Stimulated activated CD4-positive, alpha-beta T cell treated with anti-CD3 and anti-CD28 coated beads, Interleukin-2, amount 100 ng/mL, for 4 hours (primary cell): ENCODE measurements around the gene FKBP14.

Experiments
- DNase-seq: peaks from one replicate; pipeline ENCODE4 v3.0.0-alpha.2; 2020; ENCODE audit warnings: low read depth

The FKBP14 gene

GRCh38 chr7:30034501-30034900 is 8.0 kb upstream of the FKBP14 start:
- no peak for DNase-seq

DNA sequence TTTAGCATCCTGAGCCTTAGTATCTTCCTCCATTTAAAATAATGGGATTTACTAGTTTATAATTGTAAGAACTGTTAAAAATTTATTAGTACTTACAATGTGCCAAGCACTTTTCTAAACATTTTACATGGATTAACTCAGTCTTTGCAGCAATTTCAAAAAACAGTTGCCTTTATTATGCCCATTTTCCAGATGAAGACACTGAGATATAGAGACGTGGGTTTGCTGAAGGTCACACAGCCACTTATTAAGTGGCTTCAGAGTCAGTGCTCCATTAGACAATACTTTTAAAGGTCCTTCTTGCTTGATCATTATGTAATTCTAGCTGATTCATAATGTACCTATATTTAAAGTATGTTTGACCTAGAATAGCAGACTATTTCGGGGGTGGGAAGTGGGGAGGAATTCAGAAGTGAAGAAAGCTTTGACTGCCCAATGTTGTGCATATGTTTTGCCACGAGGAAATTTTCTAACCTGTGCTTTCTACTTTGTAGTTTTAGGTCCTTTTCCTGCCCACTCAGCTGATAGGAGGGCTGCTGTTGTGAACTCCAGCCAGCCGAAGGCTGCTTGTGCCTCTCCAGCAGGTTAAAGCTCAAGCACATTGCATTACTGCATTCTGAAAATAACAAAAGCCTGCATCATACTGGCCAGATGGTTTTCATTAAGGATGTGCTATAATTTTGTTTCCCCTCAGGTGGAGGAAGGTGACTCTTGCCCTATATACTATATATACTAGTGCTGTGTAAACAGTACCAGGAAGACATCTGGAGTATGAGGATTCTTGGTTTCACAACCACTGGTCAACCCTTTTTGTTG is 6.0 kb upstream of the FKBP14 start:
- no peak for DNase-seq

GRCh38 chr7:30029696-30030095 is 3.2 kb upstream of the FKBP14 start:
- DNase-seq = no peak

GRCh38 chr7:30028749-30029635 is 2.5 kb upstream of the FKBP14 start:
- no peak for DNase-seq

GRCh38 chr7:30028216-30028748 is 1.8 kb upstream of the FKBP14 start, which contains the start of gene PLEKHA8:
PLEKHA8 (plus strand) TSS chr7:30028412; CDS start chr7:30028763, 351 bp downstream.
- peak; percentile 78 for DNase-seq

DNA sequence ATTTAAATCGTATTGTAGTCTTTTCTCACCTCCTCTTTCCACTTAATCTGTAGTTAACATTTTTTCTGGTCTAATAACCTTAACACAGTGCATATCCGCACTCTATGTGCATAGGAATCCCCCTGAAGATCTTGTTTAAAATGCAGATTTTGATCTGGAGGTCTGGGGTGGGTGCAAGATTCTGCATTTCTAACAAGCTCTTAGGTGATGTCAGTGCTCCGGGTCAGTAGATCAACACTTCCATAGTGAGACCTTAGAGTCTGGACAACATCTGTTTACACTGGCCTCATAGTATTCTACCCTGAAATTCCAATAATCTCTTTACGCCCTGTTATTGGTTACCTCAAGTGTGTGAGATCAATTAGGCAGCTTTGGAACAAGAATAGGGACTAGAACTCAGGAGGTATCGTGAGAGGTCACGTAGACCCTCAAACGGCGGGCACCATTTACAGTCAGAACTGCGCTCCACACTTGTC is 1.3 kb upstream of the FKBP14 start:
- DNase-seq = no peak

- peak; percentile 26 for DNase-seq
These were observed 559 bp upstream of the FKBP14 start for GRCh38 chr7:30027065-30027456.

DNA sequence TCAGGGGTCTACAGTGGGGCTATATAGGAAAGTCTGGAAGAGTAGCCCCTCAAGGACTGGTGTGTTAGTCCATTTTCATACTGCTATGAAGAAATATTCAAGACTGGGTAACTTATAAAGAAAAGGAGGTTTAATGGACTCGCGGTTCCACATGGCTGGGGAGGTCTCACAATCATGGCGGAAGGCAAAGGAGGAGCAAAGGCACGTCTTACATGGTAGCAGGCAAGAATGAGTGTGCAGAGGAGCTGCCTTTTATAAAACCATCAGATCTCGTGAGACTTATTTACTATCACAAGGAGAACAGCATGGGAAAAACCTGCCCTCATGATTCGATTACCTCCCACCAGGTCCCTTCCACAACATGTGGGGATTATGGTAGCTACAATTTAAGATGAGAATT is 3.0 kb downstream of the FKBP14 start:
- no peak for DNase-seq

DNA sequence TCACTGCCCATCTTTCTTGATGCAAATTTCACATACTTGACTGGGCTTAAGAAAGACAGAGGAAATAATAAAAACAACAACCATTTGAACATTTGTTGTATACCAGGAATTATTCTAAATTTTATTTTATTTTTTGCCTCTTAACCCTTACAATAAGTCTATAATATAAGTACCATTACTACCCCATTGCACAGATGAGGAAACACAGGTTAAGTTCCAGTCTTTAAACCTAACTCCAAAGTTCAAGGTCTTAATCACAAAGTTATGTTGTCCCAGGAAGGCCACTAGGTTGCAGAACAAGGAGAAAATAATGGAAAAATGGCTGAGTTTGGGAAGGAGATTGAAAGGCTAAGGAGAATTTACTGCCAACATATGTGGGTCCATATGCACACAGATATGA is 3.5 kb downstream of the FKBP14 start:
- DNase-seq = no peak

DNA sequence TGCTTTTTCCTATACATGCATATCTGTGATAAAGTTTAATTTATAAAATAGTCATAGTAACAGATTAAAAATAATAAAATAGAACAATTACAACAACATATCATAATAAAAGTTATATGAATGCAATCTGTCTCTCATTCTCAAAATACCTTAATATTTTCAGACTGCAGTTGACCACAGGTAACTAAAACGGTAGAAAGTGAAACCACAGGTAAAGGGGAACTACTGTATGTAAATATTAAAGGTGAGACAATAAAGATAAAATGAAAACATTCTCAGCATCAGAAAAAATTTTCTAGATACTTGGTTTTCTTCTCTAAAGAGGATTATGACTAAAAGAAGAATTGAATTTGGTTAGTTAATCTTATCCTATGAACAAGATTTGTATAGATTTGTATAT is 6.0 kb downstream of the FKBP14 start:
- DNase-seq = no peak

DNA sequence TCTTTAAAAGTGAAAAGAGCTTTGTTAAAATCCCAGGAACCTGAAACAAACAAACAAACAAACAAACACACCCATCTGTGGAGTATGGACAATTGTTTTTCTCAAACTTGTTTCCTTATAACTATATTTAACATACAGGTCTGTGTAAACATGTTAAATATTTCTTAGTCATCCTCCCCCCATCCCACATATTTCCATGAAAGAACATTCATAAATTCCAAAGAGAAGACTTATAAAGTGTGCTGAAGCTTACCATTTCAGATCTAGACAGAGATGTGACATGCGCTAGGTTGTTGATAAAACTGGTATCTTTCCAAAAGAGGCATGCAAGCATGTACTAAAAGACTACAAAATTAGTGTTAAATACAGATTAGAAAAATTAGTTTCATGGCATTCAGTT is 6.5 kb downstream of the FKBP14 start:
- DNase-seq = no peak

DNA sequence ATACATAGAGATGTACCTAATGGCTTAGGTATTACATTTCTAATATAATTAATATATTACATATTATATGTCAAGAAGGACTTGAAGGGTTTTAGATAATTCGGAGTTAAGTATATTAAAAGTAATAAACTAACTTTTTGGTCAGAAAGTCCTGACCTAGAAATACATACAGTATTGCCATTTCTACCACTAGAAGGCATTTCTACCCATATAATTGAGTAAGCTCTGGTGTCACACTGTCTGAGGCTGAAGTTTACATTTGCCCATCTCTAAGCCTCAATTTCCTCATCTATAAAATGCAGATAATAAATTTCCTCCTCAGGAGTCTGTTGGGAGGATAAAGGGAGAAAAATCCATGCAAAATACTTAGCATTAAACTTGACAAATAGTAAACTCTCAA is 7.1 kb downstream of the FKBP14 start:
- no peak for DNase-seq

- DNase-seq = no peak
These were observed 8.1 kb downstream of the FKBP14 start for GRCh38 chr7:30018451-30018850.

DNA sequence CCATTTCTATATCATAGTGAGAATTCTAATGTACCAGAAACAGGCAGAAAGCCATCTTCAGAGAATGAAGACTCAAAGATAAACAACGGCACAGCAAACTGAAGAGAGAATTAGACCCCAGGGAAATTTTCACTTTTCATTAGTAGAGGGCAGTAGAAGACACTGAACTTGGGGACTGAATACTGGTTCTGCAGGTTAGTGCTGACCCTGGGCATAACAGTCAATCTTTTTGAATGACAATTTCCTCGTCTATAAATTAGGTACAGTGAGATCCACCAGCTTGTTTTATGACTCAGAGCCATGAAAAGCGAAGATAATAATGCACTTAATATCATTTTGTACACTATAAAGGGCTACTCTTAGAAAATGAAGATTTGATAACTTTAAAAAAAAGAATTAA is 13.7 kb downstream of the FKBP14 start:
- no peak for DNase-seq

DNA sequence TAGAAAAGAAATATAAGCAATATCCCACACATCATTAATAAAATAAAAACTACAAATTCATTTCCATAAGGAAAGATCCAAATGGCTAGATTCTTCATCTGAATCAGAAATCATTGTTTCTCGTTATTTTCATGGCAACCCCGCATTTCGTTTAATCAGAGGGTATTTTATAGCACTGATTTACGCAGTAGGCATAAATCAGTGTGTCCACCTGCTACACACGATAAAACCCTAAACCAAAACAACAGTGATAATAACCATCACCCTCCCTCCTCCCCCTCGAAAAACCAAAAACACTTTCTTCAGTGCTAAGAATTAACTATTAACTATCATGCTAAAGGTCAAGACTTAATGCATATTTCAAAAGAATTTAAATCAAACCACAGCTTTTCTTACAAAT is 16.5 kb downstream of the FKBP14 start:
- DNase-seq = no peak

- DNase-seq = no peak
These were observed 21.0 kb downstream of the FKBP14 start for GRCh38 chr7:30005464-30005863.

DNA sequence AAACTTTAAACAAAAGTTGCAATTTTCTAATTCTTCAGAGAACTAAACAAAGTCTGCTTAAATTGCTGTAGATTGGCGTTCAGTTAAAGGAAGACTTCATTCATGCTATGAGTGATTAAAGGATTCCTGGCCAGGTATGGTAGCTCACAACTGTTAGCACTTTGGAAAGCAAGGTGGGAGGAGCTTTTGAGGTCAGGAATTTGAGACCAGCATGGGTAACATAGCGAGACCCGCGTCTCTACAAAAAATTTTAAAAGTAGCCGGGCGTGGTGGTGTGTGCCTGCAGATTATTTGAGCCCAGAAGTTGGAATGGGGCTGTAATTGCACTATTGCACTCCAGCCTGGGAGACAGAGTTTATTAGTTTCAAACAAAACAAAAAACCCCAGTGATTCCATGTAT is 23.4 kb downstream of the FKBP14 start:
- DNase-seq = no peak

DNA sequence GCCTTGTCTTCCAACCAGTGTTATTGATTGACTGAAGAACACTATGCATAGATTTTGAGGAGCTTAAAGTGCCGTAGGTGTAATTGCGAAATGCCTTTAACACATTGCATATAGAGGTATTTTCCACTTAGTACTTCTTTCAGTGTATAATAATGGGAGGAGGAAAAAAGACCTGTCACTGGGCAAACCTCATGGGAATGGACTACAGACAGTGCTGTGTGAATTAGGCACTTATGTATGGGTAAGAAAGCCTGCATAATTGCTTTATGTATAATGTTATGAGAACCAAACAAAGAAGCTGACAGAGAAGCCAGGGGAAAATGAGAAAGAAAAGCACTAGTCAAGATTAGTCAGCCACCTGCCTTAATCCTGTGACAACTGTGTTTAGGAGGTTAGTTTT is 24.5 kb downstream of the FKBP14 start:
- no peak for DNase-seq

- DNase-seq = no peak
These were observed 28.0 kb downstream of the FKBP14 start for GRCh38 chr7:29998489-29998888.

GRCh38 chr7:29996321-29996720 is 30.2 kb downstream of the FKBP14 start:
- no peak for DNase-seq

DNA sequence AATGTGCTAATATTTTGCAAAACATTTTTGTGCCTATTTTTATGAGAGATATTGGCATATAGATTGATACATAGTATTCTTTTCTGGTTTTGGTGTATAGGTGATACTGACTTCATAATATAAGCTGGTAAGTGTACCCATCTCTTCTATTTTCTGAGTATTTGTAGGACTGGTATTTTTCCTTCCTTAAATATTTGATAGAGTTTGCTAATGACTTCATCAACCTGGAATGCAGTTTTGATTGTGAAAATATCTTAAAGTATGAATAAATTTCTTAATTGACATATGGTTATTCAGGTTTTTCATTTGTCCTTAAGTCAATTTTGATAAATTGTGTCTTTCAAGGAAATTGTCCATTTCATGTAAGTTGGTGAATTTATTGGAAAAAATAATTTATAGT is 30.9 kb downstream of the FKBP14 start:
- no peak for DNase-seq

DNA sequence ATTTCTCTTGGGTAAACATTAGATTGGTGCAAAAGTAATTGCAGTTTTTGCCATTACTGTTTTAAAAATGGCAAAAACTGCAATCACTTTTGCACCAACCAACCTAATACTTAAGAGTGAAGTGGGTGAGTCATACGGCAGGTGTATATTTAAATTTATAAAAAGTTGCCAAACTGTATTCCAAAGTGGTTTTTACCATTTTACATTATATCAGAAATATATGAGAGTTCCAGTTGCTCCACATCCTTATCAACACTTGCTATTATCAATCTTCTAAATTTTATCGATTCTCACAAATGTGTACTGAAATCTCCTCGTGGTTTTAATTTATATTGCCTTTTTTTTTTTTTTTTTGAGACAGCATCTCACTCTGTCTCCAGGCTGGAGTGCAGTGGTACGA is 33.4 kb downstream of the FKBP14 start:
- DNase-seq = no peak

DNA sequence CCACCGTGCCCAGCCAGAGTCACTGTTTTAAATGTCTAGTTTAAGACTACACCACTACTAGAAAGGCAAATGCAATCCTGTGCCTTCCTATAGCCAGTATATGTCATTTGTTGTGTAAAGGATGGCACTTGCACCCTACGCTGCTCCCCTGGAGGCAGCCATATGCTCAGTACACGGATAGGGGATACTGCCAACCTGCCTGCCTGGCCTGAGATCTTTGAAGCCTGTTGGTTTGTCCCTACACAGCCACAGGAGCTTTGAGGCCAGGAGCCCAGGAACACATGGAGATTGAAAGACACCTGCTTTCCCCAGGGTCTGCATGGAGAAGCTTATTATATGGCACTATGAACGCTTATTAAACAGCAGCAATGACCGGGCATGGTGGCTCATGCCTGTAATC is 34.6 kb downstream of the FKBP14 start:
- no peak for DNase-seq
